GM18861 (cell line): ENCODE measurements around the gene CAMK2N2.
A peak's percentile ranks its signal among the peaks of the same experiment; 100 is the strongest.

Experiments used
- ATAC-seq: cut with Tn5 transposase; IDR thresholded peaks from one replicate; pipeline ENCODE4 v1.9.1; 2021; ENCODE audit not compliant: unreplicated experiment

Gene CAMK2N2

DNA sequence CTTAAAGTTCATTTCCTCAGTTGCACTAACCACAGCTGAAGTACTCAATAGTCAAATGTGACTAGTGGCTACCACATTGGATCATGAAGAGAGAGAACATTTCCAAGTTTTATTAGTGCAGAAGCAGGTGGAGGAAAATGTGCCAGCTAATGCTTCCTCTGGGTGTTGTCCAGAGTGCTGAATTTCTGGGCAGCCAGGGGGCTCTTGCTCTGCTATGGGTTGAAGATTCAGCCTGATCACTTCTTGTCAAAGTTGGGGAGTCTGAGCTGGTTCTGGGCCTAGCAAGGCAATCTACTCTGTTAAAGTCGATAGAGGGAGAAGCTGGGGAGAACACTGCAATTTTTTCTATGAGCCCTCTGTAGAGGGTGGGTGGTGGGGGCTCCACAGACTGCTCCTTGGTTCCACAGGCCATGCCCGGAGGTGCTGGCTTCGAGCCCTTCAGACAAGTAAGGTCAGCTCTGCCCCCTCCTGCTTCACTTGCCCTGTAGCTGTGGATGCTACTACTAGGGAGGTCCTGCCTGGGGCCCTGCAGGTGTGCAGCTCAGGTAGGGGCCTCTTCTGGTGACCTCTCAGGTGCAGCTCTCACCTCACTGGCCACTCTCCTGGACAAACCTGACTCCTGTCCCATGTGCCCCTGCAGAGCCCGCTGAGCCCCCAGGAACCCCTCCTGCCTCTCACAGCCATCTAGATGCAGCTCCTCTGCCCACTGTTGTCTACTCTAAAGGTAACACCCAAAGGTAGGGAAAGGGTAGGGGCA lies 20.8 kb downstream of the CAMK2N2 start:
- ATAC-seq, result no peak

GRCh38 chr3:184239708-184240107 lies 21.6 kb downstream of the CAMK2N2 start:
- ATAC-seq, result no peak

DNA sequence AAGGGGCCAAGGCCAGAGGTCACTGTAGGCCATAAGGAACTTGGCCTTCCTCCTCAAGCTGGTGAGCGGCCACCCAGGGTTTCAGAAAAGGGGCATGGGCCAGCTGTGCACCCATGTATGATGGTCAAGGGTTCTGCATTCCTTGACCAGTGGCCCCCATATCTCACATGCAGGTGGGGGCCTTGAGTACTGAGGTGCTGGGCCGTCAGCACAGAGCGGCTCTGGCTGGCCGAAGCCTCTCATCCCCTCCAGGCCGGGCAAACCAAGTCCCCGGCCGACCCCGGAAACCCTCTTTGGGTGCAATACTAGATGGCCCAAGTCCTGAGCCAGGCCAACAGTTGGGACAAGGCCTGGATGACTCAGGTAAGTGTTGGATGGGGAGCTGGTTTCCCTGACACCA lies 22.1 kb downstream of the CAMK2N2 start:
- ATAC-seq, result no peak

GRCh38 chr3:184238246-184238818 lies 23.0 kb downstream of the CAMK2N2 start:
- ATAC-seq, result no peak

DNA sequence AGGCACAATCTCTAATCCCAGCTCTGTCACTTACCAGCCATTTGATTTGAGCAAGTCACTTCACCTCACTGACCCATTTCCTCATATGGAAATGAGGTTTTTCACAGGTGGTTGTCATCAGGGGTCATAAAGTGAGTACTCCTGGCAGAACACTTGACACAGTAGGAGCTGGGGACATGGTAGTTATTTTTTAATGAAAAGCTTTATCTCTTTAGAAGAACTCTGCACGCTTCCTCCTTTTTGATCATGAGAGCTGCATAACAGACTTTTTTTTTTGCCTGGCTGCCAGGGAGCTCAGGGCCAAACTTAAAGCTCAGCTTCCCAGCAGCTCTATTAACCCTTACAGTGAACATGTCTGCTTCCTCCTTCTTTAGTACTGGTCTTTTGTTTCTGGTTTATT lies 23.5 kb downstream of the CAMK2N2 start:
- no peak for ATAC-seq

- no peak for ATAC-seq
Observed at GRCh38 chr3:184237211-184237610, 24.1 kb downstream of the CAMK2N2 start.

DNA sequence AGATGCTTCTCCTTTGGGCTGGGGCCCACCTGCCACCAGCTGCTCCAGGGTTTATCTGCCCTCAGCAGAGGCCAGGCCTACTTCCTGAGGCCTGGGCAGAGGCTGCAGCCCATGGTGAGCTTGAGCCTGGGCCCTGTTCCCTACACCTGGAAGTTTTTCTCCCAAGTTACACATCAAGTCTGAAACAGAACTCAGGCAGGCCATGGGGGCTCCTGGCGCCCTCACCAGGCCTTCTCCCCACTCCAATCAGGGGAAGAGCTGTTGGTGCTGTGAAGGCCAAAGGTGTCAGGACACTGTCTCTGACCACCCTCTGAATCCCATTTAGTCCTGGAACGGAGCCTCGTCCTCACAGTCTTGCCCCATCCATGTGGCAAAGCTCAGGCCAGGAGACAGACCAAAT lies 24.7 kb downstream of the CAMK2N2 start:
- ATAC-seq, result no peak

- ATAC-seq, result no peak
Observed at GRCh38 chr3:184236033-184236410, 25.3 kb downstream of the CAMK2N2 start.

- no peak for ATAC-seq
Observed at GRCh38 chr3:184235381-184236032, 25.8 kb downstream of the CAMK2N2 start.

- no peak for ATAC-seq
Observed at GRCh38 chr3:184234671-184235380, 26.5 kb downstream of the CAMK2N2 start.

DNA sequence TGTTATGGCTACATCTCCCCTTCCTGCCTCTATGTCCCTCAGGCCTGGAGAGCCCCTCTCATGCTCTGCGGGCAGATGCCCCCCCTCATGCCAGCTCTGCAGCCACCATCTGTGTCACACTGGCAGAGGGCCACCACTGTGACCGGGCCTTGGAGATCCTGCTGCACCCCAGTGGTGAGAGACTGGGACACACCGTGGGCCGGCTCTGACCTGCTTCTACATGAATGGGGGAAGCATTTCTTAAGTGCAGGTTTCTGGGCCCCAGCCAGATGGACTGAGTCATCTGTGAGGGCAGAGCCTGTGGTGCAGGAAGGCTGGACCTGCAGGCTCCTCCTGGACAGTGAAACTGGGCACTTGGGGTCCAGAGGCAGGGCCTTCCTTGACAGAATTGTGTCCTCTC lies 27.1 kb downstream of the CAMK2N2 start:
- no peak for ATAC-seq

DNA sequence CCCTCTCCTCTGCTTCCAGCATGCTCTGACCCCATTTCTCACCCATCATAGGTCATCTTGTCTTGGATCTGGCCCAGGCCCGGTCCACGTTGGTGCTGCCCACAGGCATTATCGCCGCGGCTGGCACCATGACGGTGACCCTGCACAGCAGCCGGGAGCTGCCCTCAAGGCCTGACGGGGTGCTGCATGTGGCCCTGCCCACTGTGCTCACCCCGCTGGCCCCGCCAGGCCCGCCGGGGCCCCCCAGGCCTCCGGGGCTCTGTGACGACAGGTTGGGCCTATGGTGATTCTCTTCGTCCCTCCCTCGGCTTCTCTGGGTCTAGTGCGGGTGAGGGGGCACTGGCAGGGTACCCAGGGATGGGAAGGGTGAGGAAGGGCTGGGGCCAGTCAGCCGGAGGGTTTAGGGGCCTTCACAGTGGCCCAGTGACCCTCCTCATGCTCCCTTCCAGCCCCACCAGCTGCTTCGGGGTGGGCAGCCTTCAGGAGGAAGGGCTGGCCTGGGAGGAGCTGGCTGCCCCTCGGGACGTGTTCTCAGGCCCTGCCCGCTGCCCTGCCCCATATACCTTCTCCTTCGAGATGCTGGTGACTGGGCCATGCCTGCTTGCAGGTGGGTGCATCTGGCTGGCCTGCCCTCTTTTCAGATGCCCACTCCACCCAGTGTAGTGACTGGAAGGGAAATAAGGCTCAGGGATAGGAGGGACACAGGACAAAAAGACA lies 28.1 kb downstream of the CAMK2N2 start:
- ATAC-seq, result no peak

GRCh38 chr3:184231671-184232070 lies 29.7 kb downstream of the CAMK2N2 start:
- ATAC-seq, result no peak

GRCh38 chr3:184230603-184231528 lies 30.5 kb downstream of the CAMK2N2 start:
- no peak for ATAC-seq

GRCh38 chr3:184230081-184230602 lies 31.2 kb downstream of the CAMK2N2 start:
- ATAC-seq, result no peak

DNA sequence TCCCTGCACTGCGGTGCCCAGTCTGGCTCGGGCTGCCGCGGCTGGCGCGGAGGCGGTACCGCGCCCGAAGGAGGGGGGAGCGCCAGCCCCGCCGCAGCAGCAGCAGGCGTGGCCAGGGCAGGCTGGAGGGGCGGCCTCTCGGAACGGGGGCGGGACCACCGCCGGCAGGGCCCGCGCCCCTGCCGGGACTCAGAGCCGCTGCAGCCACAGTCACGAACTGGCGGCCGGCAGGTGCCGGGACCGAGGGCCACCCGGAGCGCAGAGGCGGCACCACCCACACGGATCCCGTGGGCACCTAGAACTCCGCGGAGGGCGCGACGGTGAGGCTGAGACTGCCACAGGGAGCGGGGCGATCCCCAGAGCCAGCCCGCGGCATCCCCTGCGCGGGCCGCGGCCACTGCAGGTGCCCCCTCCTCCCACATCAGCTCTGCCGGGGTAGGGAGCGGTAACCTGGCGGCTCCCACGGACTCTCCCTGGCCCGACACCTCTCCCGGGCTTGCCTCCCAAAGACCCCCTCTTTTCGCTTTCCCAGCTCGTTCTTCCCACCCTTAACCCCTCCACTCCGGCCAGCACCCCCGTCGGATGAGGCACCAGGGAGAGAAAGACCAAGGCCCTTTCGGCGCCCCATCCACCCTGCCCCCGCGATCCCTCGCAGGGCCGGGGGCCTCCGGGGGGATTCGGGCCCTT lies 31.8 kb downstream of the CAMK2N2 start, which contains the start of gene VWA5B2:
TSS of gene VWA5B2 (plus strand) at position 192 of the 687 bp plus-strand sequence. CDS start 944 bp downstream, outside the sequence.
- ATAC-seq, result peak; percentile 70

- no peak for ATAC-seq
Observed at GRCh38 chr3:184228376-184229137, 32.8 kb downstream of the CAMK2N2 start.

DNA sequence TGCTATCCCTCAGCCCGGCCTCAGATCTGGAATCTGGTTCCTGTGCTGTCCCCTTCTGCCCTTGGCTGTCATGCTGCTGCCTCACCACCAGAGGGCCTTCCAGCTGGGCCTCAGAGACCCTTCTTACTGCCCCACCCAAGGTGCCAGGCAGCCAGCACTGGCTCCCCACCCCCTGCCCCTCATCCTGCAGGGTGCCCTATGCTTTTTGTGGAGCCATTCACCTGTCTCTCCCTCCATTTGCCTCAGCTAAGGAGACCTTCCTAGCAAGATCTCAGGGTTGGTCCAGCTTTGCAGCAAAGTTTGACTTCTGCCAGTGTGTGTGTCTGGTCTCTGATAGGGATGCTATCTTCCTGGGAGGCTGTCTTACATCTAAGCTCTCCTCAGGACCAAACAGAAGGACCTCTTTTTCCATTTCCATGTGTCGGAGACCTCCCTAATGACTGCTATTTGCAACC lies 33.8 kb downstream of the CAMK2N2 start:
- ATAC-seq, result no peak
